Activated T-cell treated with anti-CD3 and anti-CD28 coated beads, Interleukin-2, amount 50 U/mL, for 72 hours (primary cell): Measurements from ENCODE around the gene CTRB2. TPM values are rescaled to one million over a fixed set of nuclear protein-coding genes. Genes with fewer than 3 reads are reported as not detected.

Experiments used
- ATAC-seq, 2 donors: fragments of 150-1000 bp; cut with Tn5 transposase; replicated peaks in 1 of 2; 2 replicates each; pipeline ENCODE4 v1.10.0; 2021; ENCODE audit warnings: moderate library complexity in 2 of 2, mild to moderate bottlenecking in 1 of 2
- DNase-seq, 2 donors: peaks; one replicate each; pipeline ENCODE4 v3.0.0; 2021 to 2022; ENCODE audit warnings: mixed read lengths in 1 of 2
- H3K27ac Mint-ChIP-seq: one replicate; pipeline ENCODE4 v1.8.0; 2022; ENCODE audit warnings: mild to moderate bottlenecking, moderate library complexity, mixed read lengths
- H3K27me3 Mint-ChIP-seq: one replicate; pipeline ENCODE4 v1.8.0; 2022; ENCODE audit warnings: low read depth, mixed read lengths
- H3K36me3 Mint-ChIP-seq, 2 donors: one replicate each; pipeline ENCODE4 v1.8.0; 2022; ENCODE audit warnings: mixed read lengths in 2 of 2, mild to moderate bottlenecking in 1 of 2; ENCODE audit not compliant: insufficient read depth in 2 of 2
- H3K4me1 Mint-ChIP-seq: one replicate; pipeline ENCODE4 v1.8.0; 2022; ENCODE audit warnings: low read depth, mixed read lengths
- H3K4me3 Mint-ChIP-seq, 2 donors: one replicate each; pipeline ENCODE4 v1.8.0; 2022; ENCODE audit warnings: mild to moderate bottlenecking in 2 of 2, mixed read lengths in 2 of 2, moderate library complexity in 2 of 2
- H3K9me3 Mint-ChIP-seq, 2 donors: one replicate each; pipeline ENCODE4 v1.8.0; 2022; ENCODE audit warnings: mixed read lengths in 2 of 2
- total RNA-seq, 2 donors: library from RNA; stranded (reverse); gene quantifications; one replicate each; pipeline ENCODE4 v1.2.3, GENCODE V29; 2022

The CTRB2 gene
- total RNA-seq, 2 donors from 2014 or later: not detected

GRCh38 chr16:75237398-75238131, 30.6 kb upstream of the CTRB2 start:
- no peaks in the 10 kb centered on the region for H3K27me3 Mint-ChIP-seq
- H3K27ac Mint-ChIP-seq: no peak overlapping the region
- no peaks in the 10 kb centered on the region for H3K9me3 Mint-ChIP-seq
- H3K36me3 Mint-ChIP-seq: no peaks in the 10 kb centered on the region
- no peak for DNase-seq
- no peak for ATAC-seq
- H3K4me1 Mint-ChIP-seq: peaks cover 5% of the 10 kb centered on the region
- H3K4me3 Mint-ChIP-seq: no peak overlapping the region

- Mint-ChIP-seq H3K9me3 (no peaks in the 10 kb centered on the region), H3K4me1 (peaks cover 5% of the 10 kb centered on the region), H3K27ac (no peak overlapping the region), H3K4me3 (no peak overlapping the region), H3K36me3 (no peaks in the 10 kb centered on the region), H3K27me3 (no peaks in the 10 kb centered on the region)
- no peak for ATAC-seq
- no peak for DNase-seq
Observed at GRCh38 chr16:75236736-75237397, 29.9 kb upstream of the CTRB2 start.

- Mint-ChIP-seq H3K4me1 (peaks cover 5% of the 10 kb centered on the region), H3K4me3 (no peak overlapping the region), H3K27me3 (no peaks in the 10 kb centered on the region), H3K36me3 (no peaks in the 10 kb centered on the region), H3K9me3 (no peaks in the 10 kb centered on the region), H3K27ac (no peak overlapping the region)
- DNase-seq (peak; percentile 14 to 21), ATAC-seq (peak; percentile 63 to 67)
Observed at GRCh38 chr16:75236232-75236631, 29.3 kb upstream of the CTRB2 start.

GRCh38 chr16:75235721-75236193, 28.8 kb upstream of the CTRB2 start:
- Mint-ChIP-seq H3K9me3 (no peaks in the 10 kb centered on the region), H3K36me3 (no peaks in the 10 kb centered on the region), H3K27me3 (no peaks in the 10 kb centered on the region), H3K4me1 (peaks cover 5% of the 10 kb centered on the region), H3K4me3 (no peak overlapping the region), H3K27ac (no peak overlapping the region)
- DNase-seq (no peak), ATAC-seq (peak in 1 of 2 donors; percentile 2)

DNA sequence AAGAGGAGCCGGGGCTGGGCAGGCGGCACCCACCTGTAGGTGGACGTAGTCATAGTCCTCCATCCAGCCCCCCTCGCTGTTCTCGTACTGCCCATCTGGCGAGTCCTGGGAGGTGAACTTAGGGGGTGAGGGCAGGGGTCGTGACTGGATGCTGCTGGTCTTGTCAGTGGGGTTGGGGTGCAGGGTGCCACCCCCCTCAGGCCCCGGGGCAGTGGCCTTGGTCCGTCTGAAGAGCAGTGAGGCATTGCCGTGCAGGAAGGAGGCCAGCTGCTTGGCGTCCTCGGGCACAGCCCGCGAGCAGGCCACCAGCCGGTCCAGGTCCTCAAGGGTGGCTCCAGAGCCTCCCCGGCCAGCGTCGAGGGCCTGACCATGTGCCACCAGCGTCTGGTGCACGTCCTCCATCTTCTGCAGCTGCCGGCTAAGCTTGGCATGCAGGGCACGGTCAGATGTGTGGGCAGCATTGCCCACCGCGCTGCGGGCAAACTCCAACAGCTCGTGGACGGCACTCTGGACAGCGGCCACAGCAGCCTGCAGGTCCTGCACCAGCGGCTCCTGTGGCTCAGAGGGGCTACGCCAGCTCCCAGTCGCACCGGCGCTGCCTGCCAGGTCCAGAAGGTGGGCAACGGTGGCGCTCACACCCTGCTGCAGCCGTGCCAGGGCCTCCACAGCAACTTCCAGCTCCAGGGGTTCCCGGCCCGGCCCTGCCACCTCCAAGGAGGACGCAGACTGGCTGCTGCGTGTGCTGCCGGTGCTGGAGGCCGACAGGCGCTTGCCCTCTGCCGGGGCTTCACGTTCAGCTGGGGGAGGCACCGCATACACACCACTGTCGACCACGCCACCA, 28.1 kb upstream of the CTRB2 start:
- H3K4me3 Mint-ChIP-seq: no peak overlapping the region
- ATAC-seq: no peak

GRCh38 chr16:75233611-75233938, 26.6 kb upstream of the CTRB2 start:
- ATAC-seq (no peak), DNase-seq (no peak)
- Mint-ChIP-seq H3K27ac (no peak overlapping the region), H3K4me3 (no peak overlapping the region), H3K27me3 (no peaks in the 10 kb centered on the region), H3K4me1 (peaks cover 5% of the 10 kb centered on the region), H3K9me3 (no peaks in the 10 kb centered on the region), H3K36me3 (no peaks in the 10 kb centered on the region)

More for the DNA sequence above, 28.1 kb upstream of the CTRB2 start:
- no peaks in the 10 kb centered on the region for H3K9me3 Mint-ChIP-seq
- no peak for DNase-seq
- H3K27ac Mint-ChIP-seq: no peak overlapping the region
- no peaks in the 10 kb centered on the region for H3K27me3 Mint-ChIP-seq
- H3K4me1 Mint-ChIP-seq: peaks cover 5% of the 10 kb centered on the region
- H3K36me3 Mint-ChIP-seq: no peaks in the 10 kb centered on the region

- no peak for ATAC-seq
- Mint-ChIP-seq H3K27me3 (peaks cover 5% of the 10 kb centered on the region), H3K9me3 (no peaks in the 10 kb centered on the region), H3K27ac (no peak overlapping the region), H3K4me3 (no peak overlapping the region), H3K36me3 (no peaks in the 10 kb centered on the region), H3K4me1 (peaks cover 5% of the 10 kb centered on the region)
- no peak for DNase-seq
Observed at GRCh38 chr16:75231570-75231969, 24.6 kb upstream of the CTRB2 start.

DNA sequence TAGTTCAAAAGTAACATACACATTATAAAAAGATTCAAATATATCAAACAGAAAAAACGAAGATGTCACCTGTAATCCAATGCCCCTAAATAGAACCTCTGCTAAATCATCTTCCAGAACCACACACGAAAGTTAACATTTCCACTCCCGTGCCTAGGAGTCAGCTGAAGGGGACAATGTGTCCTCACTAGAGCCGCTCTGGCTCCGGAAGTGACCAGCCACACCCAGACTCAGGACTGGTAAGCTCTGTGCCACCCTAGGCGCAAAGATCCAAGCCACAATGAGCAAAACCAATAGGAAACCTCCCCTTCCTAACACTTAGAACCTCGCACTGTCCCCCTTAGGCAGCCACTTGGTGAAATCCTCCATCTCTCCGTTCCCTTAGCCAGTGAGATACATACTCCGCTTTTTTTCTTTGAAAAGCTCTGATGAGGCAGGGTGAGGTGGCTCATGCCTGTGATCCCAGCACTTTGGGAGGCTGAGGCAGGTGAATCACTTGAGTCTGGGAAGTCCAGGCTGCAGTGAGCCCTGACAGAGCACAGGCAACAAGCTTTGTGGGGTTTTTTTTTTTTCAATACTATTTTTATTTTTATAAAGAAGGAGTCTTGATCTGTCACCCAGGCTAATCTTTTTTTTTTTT, 23.6 kb upstream of the CTRB2 start:
- H3K27ac Mint-ChIP-seq: no peak overlapping the region
- no peaks in the 10 kb centered on the region for H3K36me3 Mint-ChIP-seq
- no peaks in the 10 kb centered on the region for H3K9me3 Mint-ChIP-seq
- H3K4me1 Mint-ChIP-seq: peaks cover 5% of the 10 kb centered on the region
- H3K4me3 Mint-ChIP-seq: no peak overlapping the region
- peaks cover 5% of the 10 kb centered on the region for H3K27me3 Mint-ChIP-seq
- DNase-seq: no peak
- no peak for ATAC-seq

GRCh38 chr16:75229172-75230031, 22.4 kb upstream of the CTRB2 start:
- Mint-ChIP-seq H3K9me3 (no peaks in the 10 kb centered on the region), H3K27me3 (peaks cover 5% of the 10 kb centered on the region), H3K36me3 (no peaks in the 10 kb centered on the region), H3K27ac (no peak overlapping the region), H3K4me1 (peaks cover 5% of the 10 kb centered on the region), H3K4me3 (no peak overlapping the region)
- ATAC-seq: no peak
- no peak for DNase-seq

DNA sequence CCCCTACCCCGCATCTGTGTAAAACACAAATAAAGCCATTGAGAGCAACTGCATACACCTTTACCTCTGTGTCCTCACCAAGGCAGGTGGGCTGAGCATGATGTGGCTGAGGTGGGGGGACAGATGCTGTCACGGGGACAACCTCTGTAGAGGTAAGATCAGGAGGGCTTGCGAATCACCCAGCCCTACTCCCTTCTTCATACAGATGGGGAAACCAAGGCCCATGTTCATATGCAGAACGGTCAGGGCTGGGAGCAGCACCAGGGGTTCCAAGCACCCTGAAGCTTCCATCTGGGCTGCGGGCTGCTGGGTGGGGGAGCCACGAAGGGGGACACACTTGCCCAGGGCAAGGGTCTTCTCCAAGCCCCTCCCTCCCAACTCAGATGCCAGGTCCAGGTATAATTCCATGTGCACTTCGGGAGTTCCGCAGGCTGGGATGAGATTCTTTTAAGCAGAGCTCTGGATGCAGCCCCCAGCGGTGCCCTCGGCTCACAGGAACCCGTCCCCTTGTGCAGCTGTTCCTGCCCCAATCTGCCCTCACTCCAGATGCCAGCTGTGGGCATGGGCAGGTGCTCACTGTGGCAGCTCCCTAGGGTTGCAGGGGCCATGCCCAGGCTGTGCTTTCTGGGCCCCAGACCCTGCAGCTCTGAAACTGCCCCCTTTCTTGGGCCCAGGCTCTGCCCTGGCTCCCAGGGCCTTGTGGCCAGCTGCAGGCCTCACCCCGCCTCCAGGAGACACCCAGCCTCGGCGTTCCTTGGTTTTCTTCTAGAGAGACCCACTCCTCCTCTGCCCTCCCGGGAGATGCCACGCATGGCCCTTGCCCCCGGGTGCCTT, 21.4 kb upstream of the CTRB2 start:
- no peak overlapping the region for H3K4me3 Mint-ChIP-seq
- peaks cover 5% of the 10 kb centered on the region for H3K27me3 Mint-ChIP-seq
- DNase-seq (no peak), ATAC-seq (no peak)
- H3K36me3 Mint-ChIP-seq: no peaks in the 10 kb centered on the region
- H3K9me3 Mint-ChIP-seq: no peaks in the 10 kb centered on the region
- no peak overlapping the region for H3K27ac Mint-ChIP-seq
- no peaks in the 10 kb centered on the region for H3K4me1 Mint-ChIP-seq

GRCh38 chr16:75227361-75228142, 20.6 kb upstream of the CTRB2 start:
- Mint-ChIP-seq H3K27ac (no peak overlapping the region), H3K9me3 (no peaks in the 10 kb centered on the region), H3K36me3 (no peaks in the 10 kb centered on the region), H3K4me1 (no peaks in the 10 kb centered on the region), H3K27me3 (peaks cover 5% of the 10 kb centered on the region), H3K4me3 (no peak overlapping the region)
- no peak for ATAC-seq
- DNase-seq: no peak
